Measurements from ENCODE around the gene MAD1L1. TPM values are rescaled to one million over a fixed set of nuclear protein-coding genes. Genes with fewer than 3 reads are reported as not detected.
"Not testable (repeated sequence)": the region's sequence is repeated elsewhere in the genome, so short reads cannot be mapped to it uniquely, and the experiment has no call there.

Gene MAD1L1
- total RNA-seq, 2 donors from 2014 or later: 51.2 to 63.8 TPM

DNA sequence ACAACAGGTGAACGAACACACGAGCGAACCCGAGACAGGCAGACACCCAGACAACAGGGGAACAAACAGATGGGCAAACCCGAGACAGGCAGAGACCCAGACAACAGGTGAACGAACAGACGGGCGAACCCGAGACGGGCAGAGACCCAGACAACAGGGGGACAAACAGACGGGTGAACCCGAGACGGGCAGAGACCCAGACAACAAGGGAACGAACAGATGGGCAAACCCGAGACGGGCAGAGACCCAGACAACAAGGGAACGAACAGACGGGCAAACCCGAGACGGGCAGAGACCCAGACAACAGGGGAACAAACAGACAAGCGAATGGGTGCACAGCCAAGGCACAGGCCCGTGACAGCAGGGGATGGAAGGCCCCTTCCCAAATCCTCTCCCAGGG, 298.0 kb downstream of the MAD1L1 start:
- DNase-seq (no peak), ATAC-seq (replicated peaks in 1 of 2) (no peak)
- no peaks in the 10 kb centered on the region for H3K9me3 Mint-ChIP-seq
- H3K27me3 Mint-ChIP-seq (ENCODE audit: low read depth): no peaks in the 10 kb centered on the region
- H3K4me3 Mint-ChIP-seq: no peak overlapping the region
- peaks cover 19% of the 10 kb centered on the region for H3K4me1 Mint-ChIP-seq (ENCODE audit: low read depth)
- peaks cover 4 to 9% of the 10 kb centered on the region in 2 donors for H3K36me3 Mint-ChIP-seq (ENCODE audit: insufficient read depth in 2 of 2)
- H3K27ac Mint-ChIP-seq: no peak overlapping the region

DNA sequence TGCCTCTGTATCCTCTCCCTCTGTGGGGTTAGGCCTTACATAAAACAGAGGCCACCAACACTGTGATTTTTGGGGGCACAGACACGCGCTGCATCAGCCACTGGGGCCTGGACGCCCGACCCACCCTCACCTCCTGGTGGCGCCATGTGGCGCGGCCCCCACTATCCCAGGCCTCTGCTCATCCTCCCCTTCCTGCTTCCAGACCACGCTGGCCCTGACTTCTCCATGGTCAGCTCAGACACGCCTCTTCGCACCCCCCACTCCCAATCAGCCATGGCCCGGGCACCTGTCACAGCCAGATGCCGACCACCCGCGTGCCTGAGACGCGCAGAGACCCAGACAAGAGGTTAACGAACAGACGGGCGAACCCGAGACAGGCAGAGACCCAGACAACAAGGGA, 298.7 kb downstream of the MAD1L1 start:
- no peaks in the 10 kb centered on the region for H3K27me3 Mint-ChIP-seq (ENCODE audit: low read depth)
- H3K36me3 Mint-ChIP-seq (ENCODE audit: insufficient read depth in 2 of 2): peaks cover 4 to 9% of the 10 kb centered on the region in 2 donors
- H3K4me3 Mint-ChIP-seq: no peak overlapping the region
- H3K4me1 Mint-ChIP-seq (ENCODE audit: low read depth): peaks cover 11% of the 10 kb centered on the region
- H3K27ac Mint-ChIP-seq: no peak overlapping the region
- ATAC-seq (replicated peaks in 1 of 2): no peak
- no peaks in the 10 kb centered on the region for H3K9me3 Mint-ChIP-seq
- no peak for DNase-seq

DNA sequence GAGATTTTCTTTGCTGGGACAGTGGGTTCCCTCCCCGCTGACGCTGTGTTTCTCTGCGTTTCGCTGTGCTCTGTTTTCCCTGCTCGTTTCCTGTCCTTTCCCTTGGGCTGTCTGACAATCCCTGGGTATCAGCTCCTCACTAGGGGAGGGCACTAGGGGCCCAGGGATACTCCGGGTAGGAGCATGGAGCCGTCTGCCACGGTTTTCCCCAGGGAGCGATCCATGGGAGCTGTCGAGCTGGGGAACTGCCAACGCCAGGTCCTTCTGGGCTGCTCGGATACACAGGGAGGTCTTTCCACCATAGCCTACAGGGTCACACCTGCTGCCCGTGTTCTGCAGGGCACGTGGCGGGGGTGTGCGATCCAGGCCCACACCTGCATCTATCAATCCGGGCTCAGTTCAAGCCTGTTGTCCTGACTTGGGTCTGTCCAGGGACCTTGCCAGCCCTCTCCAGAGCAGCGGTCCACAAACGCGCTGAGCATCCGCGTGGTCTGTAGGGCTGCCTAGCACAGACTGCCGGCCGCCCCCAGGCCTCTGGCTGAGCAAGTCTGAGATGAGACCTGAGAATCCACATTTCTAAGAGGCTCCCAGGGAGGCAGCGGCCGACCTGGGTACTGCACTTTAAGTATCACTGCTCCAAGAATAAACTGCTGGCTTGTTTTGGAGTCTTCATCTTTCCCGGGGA, 299.5 kb downstream of the MAD1L1 start:
- no peak for DNase-seq
- no peaks in the 10 kb centered on the region for H3K9me3 Mint-ChIP-seq
- H3K27ac Mint-ChIP-seq: no peak overlapping the region
- H3K4me1 Mint-ChIP-seq (ENCODE audit: low read depth): peaks cover 7% of the 10 kb centered on the region
- H3K4me3 Mint-ChIP-seq: no peak overlapping the region
- ATAC-seq (replicated peaks in 1 of 2): no peak
- peaks cover 3% of the 10 kb centered on the region for H3K27me3 Mint-ChIP-seq (ENCODE audit: low read depth)
- peaks cover 4 to 8% of the 10 kb centered on the region in 2 donors for H3K36me3 Mint-ChIP-seq (ENCODE audit: insufficient read depth in 2 of 2)

DNA sequence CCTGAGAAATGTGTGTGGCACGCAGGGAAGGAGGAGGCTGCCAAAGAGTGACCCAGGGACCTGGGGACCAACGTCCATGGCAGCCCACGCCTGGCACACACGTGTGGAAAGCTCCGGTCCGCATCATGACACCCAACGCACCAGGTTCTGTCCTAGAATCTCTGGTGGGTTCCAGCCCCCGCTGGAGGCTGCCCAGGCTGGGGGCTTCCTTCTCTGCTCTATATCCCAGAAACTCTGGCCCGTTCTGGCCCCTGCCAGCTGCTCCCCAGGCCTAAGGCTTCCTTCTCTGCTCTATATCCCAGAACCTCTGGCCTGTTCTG, 300.8 kb downstream of the MAD1L1 start:
- H3K4me1 Mint-ChIP-seq (ENCODE audit: low read depth): peaks cover 13% of the 10 kb centered on the region
- ATAC-seq (replicated peaks in 1 of 2) (no peak), DNase-seq (no peak)
- H3K4me3 Mint-ChIP-seq: no peak overlapping the region
- H3K27me3 Mint-ChIP-seq (ENCODE audit: low read depth): peaks cover 16% of the 10 kb centered on the region
- no peaks in the 10 kb centered on the region for H3K9me3 Mint-ChIP-seq
- H3K36me3 Mint-ChIP-seq (ENCODE audit: insufficient read depth in 2 of 2): peaks cover 2 to 6% of the 10 kb centered on the region in 2 donors
- H3K27ac Mint-ChIP-seq: peak overlapping the region; percentile 31

DNA sequence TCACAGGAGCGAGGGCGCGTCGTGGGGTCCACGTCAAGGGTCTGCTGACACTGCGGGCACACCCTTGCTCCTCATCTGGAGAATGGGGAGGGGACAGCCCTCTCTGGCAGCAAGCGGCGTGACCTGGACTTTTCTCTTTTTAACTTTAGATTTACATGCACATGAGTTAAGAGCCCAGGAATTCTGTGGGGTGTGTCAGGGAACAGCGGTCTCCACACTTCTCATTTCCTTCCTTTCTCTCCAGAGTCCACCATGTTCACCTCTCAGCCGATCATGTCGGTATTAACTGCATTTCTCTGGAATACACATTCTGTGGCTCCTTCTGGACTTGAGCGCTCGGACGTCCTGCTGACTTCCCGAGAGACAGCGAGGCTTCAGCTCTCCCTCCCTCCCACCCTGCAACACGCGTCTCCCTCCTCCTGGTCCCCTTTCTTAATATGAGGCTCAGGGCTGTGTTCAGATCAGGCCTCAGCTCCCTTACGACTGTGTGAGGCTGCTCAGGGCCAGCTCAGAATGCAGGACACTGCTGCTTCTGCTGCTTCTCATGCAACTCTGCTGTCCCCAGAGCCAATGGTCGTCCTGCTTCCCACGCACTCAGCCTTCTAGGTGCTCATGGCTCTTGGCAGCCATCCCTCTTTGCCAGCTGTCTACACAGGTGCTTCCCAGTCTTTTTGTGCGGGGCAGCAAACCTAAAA, 301.3 kb downstream of the MAD1L1 start:
- no peak overlapping the region for H3K4me3 Mint-ChIP-seq
- H3K27me3 Mint-ChIP-seq (ENCODE audit: low read depth): peaks cover 21% of the 10 kb centered on the region
- H3K36me3 Mint-ChIP-seq (ENCODE audit: insufficient read depth in 2 of 2): peaks cover 2 to 6% of the 10 kb centered on the region in 2 donors
- no peak overlapping the region for H3K27ac Mint-ChIP-seq
- no peaks in the 10 kb centered on the region for H3K9me3 Mint-ChIP-seq
- no peak for DNase-seq
- H3K4me1 Mint-ChIP-seq (ENCODE audit: low read depth): peaks cover 18% of the 10 kb centered on the region
- no peak for ATAC-seq (replicated peaks in 1 of 2)

DNA sequence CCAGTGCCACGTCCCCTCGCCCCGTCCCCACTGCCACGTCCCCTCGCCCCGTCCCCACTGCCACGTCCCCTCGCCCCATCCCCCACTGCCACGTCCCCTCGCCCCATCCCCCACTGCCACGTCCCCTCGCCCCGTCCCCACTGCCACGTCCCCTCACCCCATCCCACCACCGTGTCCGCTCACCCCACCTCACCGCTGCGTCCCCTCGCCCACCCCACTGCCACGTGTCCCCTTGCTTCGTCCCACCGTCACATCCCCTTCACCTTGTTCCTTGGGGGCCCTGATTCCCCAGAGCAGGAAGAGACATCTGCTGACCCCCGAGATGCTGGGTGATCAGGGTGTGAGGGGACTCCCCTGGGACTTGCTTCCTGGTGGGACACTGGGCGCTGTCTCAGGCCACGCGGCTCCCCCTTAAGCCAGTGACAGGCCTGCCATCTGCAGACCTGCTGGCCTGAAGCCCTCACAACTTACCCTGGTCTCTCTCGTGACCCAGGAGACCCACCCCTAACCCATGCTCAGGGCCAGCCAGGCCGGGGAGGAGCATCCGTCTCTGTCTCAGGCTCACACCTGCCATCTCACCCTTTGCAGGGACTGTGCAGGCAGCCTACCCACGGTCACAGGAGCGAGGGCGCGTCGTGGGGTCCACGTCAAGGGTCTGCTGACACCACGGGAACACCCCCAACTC, 302.2 kb downstream of the MAD1L1 start:
- Mint-ChIP-seq H3K4me1 (ENCODE audit: low read depth) (peaks cover 27% of the 10 kb centered on the region), H3K9me3 (no peaks in the 10 kb centered on the region), H3K36me3 (ENCODE audit: insufficient read depth in 2 of 2) (peaks cover 2 to 6% of the 10 kb centered on the region in 2 donors), H3K27ac (no peak overlapping the region), H3K27me3 (ENCODE audit: low read depth) (peaks cover 26% of the 10 kb centered on the region), H3K4me3 (no peak overlapping the region)
- ATAC-seq (replicated peaks in 1 of 2) (no peak), DNase-seq (no peak)

DNA sequence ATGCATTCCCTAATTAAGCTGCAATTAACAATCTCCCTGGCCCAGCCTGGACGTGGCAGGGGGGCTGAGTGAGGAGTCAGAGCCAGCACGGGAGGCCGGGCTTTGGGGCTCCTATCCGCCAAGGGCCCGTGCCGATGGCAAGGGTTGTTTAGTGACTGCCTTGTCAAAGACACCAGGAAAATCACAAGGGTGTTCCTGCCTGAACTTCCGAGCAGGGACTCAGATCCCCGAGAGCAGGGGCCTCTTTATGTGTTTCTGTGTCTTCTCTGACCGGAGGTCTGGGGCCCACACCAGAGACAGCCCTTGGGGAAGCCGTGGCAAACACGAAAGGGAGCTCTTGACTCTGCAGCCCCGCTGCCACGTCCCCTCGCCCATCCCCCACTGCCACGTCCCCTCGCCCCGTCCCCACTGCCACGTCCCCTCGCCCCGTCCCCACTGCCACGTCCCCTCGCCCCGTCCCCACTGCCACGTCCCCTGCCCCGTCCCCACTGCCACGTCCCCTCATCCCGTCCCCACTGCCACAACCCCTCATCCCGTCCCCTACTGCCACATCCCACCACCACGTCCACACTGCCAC, 303.3 kb downstream of the MAD1L1 start:
- not testable (repeated sequence) for DNase-seq; ATAC-seq (replicated peaks in 1 of 2); H3K9me3 Mint-ChIP-seq; H3K4me3 Mint-ChIP-seq; H3K27ac Mint-ChIP-seq; H3K36me3 Mint-ChIP-seq (ENCODE audit: insufficient read depth in 2 of 2)
- H3K27me3 Mint-ChIP-seq (ENCODE audit: low read depth): peaks cover 33% of the 10 kb centered on the region
- peaks cover 38% of the 10 kb centered on the region for H3K4me1 Mint-ChIP-seq (ENCODE audit: low read depth)

DNA sequence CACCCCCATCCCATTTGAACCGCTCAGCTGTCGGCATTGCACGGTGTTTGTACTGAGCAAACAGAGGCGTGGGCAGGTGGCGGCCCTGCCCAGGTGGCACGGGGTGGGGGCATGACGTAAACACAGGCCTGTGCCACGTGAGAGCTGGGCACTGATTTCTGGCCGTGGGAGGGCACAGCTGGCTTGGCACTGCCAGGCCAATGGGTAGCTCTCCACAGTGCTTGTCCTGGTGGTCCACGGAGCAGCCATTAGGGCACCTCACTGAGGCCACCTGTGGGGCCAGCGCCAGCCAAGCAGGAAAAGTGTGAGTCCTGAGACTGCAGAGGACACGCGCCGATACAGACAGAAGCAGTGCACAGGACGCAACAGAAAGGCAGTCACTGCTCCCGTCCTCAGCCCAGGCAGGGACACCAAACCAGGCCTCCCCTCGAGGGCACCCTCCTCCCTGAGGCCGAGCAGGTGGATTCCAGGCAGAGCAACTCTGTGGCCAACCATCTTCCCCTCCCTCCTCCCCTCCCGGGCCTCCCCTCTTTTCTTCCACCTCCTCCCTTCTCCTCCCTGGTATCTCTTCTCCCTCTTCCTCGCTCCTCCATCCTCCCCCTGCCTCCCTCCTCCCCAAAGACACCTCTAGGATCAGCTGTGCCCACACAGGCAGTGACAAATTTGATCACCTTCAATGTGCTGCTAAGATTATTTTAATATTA, 303.9 kb downstream of the MAD1L1 start:
- H3K27me3 Mint-ChIP-seq (ENCODE audit: low read depth): peaks cover 39% of the 10 kb centered on the region
- no peak overlapping the region for H3K27ac Mint-ChIP-seq
- H3K4me1 Mint-ChIP-seq (ENCODE audit: low read depth): peaks cover 44% of the 10 kb centered on the region

DNA sequence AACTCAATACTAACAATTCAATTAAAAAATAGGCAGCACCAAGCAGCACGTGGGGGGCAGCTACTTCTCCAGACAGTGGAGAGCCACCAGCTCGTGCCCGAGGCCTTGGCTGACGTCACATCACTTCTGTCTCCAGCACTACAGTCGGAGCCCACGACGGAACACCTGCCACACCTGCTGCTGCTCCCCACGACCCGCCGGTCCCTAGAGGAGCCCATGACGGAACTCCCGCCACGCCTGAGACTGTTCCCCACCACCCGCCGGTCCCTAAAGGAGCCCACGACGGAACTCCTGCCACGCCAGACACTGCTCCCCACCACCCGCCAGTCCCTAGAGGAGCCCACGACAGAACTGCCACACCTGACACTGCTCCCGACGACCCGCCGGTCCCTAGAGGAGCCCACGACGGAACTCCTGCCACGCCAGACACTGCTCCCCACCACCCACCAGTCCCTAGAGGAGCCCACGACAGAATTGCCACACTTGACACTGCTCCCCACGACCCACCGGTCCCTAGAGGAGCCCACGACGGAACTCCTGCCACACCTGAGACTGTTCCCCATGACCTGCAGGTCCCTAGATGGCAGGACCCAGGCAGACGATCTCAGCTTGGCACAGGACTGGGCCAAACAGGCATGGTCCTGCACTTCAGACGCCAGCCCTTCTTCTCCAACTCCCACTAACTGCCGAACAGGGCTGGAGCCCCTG, 304.7 kb downstream of the MAD1L1 start:
- H3K27ac Mint-ChIP-seq: no peak overlapping the region
- H3K9me3 Mint-ChIP-seq: no peaks in the 10 kb centered on the region
- H3K27me3 Mint-ChIP-seq (ENCODE audit: low read depth): peaks cover 42% of the 10 kb centered on the region
- ATAC-seq (replicated peaks in 1 of 2) (no peak), DNase-seq (no peak)
- no peak overlapping the region for H3K4me3 Mint-ChIP-seq
- H3K36me3 Mint-ChIP-seq (ENCODE audit: insufficient read depth in 2 of 2): peaks cover 0 to 2% of the 10 kb centered on the region in 2 donors
- H3K4me1 Mint-ChIP-seq (ENCODE audit: low read depth): peaks cover 51% of the 10 kb centered on the region

More for the DNA sequence above, 303.9 kb downstream of the MAD1L1 start:
- Mint-ChIP-seq H3K36me3 (ENCODE audit: insufficient read depth in 2 of 2) (peaks cover 0 to 2% of the 10 kb centered on the region in 2 donors), H3K9me3 (no peaks in the 10 kb centered on the region), H3K4me3 (no peak overlapping the region)
- DNase-seq (no peak), ATAC-seq (replicated peaks in 1 of 2) (no peak)

DNA sequence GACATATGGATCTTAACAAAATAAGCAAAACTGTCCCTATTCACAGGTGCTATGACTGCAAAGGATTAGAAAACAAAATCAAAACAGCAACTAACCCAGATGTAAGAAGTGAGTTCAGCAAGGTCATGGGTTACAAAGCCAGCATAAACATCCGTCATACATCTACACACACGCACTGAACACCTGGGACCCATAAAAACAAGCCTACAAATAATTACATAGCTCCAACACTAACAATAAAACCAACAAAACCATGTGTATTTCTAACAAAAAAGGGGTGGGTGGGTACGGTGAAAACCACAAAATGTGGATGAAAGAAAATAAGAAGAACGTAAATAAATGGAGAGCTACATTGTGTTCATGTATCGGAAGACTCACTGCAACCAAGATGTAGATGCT, 305.8 kb downstream of the MAD1L1 start:
- peak in 1 of 2 donors; percentile 10 for ATAC-seq (replicated peaks in 1 of 2)
- H3K4me1 Mint-ChIP-seq (ENCODE audit: low read depth): peaks cover 63% of the 10 kb centered on the region

DNA sequence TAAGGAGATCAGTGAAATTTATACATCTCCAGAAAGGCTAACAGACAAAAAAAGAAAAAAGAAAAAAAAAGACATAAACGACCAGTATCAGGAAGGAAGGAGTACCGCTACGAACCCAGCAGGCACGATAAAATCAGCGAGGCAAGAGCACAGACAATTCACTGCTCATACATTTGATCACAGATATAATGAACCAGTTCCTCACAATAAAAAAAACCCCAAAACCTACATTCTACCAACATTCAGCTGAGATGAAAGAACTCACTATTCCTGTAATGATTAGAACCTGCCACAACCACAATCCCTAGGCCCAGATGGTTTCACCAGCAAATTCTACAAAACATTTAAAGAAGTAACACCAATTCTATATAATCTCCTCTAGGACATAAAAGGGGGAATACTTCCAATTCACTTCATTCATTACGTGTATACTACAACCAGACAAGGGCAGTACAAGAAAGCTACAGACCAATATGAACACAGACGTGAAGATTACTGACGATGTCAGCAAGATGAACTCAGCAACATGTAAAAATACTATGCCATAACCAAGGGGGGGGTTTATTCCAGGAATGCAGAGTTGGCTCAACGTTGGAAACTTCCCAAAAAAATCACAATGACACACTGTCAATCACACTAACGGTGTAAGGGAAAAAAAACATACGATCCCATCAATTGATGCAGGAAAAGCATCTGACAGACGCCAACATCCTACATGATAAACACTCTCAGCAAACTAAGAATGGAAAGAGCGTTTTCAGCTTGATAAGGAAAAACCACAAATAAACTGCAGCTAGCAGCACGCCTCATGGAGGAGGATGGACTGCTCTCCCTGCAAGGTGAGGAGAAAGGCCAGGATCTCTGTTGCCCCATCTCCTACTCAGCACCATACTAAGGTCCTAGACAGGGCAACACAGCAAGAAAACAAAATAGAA, 306.5 kb downstream of the MAD1L1 start:
- Mint-ChIP-seq H3K4me3 (peak overlapping the region; percentile 61 to 66), H3K27ac (peak overlapping the region; percentile 12), H3K4me1 (ENCODE audit: low read depth) (peaks cover 70% of the 10 kb centered on the region), H3K36me3 (ENCODE audit: insufficient read depth in 2 of 2) (peaks cover 0 to 2% of the 10 kb centered on the region in 2 donors), H3K27me3 (ENCODE audit: low read depth) (peaks cover 53% of the 10 kb centered on the region), H3K9me3 (no peaks in the 10 kb centered on the region)
- ATAC-seq (replicated peaks in 1 of 2) (peak; percentile 54 to 78), DNase-seq (peak in 1 of 2 donors; percentile 52)

More for the DNA sequence above, 305.8 kb downstream of the MAD1L1 start:
- H3K27me3 Mint-ChIP-seq (ENCODE audit: low read depth): peaks cover 46% of the 10 kb centered on the region
- DNase-seq: no peak
- no peaks in the 10 kb centered on the region for H3K9me3 Mint-ChIP-seq
- H3K36me3 Mint-ChIP-seq (ENCODE audit: insufficient read depth in 2 of 2): peaks cover 0 to 2% of the 10 kb centered on the region in 2 donors
- no peak overlapping the region for H3K4me3 Mint-ChIP-seq
- no peak overlapping the region for H3K27ac Mint-ChIP-seq

Data from activated T-cell treated with anti-CD3 and anti-CD28 coated beads, Interleukin-2, amount 50 U/mL, for 72 hours (primary cell).